ENCODE data around the gene NRIP1.
A peak's percentile ranks its signal among the peaks of the same experiment; 100 is the strongest.

NRIP1 gene

DNA sequence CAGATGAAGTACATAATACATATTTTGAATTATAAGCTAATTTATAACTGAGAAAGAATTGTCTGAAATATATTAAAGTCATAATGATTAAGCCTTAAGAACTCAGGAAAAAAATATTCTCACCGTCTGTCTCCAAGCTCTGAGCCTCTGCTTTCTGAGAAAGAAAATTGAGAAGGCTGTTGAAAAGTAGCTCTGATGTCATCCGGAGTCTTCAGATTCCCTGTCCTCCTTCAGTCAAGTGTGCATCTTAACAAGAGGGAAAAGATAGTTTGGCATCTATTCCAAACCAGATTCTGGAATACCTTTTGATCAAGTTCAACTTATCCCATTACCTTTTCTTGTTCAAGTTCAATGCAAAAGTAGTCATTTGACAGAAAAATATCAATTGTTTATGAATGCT lies 50.6 kb downstream of the NRIP1 start:
- Histone ChIP-seq H3K27ac (no peak overlapping the region), H3K4me3 (no peak overlapping the region)

- H3K27ac ChIP-seq = no peak overlapping the region
- no peak overlapping the region for H3K4me3 ChIP-seq
Observed at GRCh38 chr21:15011967-15012366, 52.8 kb downstream of the NRIP1 start.

DNA sequence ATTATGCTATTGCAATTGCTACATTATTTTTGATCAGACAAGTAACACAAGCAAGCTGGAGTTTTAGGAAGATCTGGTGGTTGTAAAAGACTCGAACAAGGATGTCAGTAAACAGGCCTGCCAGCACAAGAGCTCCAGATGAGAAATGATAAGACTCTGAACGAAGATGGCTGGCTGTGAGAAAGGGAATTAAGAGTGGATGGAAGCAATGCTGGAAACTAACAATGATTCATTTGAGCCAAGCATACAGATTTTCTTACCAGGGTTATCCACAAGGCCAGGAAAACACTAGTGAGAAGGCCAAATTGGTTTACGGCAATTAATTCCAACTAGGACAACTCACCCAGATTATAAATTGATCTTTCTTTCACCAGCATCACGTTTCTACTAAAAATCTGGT lies 54.2 kb downstream of the NRIP1 start:
- no peak overlapping the region for H3K27ac ChIP-seq

DNA sequence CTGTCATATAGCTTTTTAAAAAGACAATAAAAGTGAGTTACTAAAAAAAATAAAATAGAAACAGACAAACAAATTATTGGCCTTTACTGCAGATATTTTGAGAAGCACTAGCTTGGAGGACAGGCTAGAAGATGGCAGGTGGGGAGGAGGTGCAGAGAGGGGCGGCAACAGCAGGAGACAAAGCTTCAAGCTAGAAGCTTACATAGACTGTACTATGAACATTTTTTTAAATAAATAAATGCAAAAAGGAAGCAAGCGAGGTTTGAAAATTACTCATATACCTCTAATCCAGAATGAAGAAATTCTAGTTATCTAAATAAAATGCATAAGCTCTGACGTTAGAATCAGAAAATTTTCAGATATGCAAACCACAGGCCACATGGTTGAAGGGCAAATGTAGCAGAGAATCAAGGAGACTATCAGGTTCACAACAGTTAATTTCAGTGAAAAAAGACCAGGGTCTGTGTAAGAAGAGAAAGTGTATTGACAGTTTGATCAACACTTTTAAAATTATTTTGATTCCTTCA lies 54.9 kb downstream of the NRIP1 start:
- H3K4me3 ChIP-seq = no peak overlapping the region

More for the DNA sequence above, 54.2 kb downstream of the NRIP1 start:
- no peak overlapping the region for H3K4me3 ChIP-seq

DNA sequence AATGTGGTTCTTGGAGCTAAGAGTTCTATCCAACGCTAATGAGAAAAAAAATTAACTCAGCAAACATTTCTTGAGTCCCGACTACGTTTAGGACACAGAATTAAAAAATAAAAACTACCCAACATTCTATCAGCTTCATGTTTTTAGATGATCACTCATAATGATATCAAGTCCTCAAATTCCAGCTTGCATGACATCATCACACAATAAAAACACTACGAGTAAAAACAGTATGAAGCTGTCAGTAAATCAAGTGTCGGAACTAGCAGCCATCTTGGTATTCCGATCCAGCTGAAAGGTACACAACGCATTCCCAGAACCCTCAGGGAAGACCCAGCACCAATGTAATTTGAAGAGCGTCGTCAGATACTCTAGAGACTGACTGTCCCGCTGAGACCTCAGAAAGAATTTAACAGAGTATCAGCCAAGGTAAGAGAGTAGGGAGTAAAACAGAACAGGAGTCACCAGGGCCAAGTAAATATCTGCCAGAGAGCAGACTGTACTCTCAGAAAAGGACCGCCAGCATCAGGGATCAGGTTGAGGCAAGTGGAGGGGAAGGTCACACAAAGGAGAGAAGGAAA lies 57.0 kb downstream of the NRIP1 start:
- Histone ChIP-seq H3K4me3 (no peak overlapping the region), H3K27ac (no peak overlapping the region)

More for the DNA sequence above, 54.9 kb downstream of the NRIP1 start:
- no peak overlapping the region for H3K27ac ChIP-seq

GRCh38 chr21:15006594-15007230 lies 58.1 kb downstream of the NRIP1 start:
- Histone ChIP-seq H3K27ac (no peak overlapping the region), H3K4me3 (no peak overlapping the region)

- Histone ChIP-seq H3K4me3 (no peak overlapping the region), H3K27ac (peak overlapping the region in 1 of 21 experiments; percentile 18)
Observed at GRCh38 chr21:15005391-15005790, 59.4 kb downstream of the NRIP1 start.

GRCh38 chr21:15004721-15005370 lies 60.0 kb downstream of the NRIP1 start:
- Histone ChIP-seq H3K27ac (peak overlapping the region in 1 of 21 experiments; percentile 18), H3K4me3 (no peak overlapping the region)

DNA sequence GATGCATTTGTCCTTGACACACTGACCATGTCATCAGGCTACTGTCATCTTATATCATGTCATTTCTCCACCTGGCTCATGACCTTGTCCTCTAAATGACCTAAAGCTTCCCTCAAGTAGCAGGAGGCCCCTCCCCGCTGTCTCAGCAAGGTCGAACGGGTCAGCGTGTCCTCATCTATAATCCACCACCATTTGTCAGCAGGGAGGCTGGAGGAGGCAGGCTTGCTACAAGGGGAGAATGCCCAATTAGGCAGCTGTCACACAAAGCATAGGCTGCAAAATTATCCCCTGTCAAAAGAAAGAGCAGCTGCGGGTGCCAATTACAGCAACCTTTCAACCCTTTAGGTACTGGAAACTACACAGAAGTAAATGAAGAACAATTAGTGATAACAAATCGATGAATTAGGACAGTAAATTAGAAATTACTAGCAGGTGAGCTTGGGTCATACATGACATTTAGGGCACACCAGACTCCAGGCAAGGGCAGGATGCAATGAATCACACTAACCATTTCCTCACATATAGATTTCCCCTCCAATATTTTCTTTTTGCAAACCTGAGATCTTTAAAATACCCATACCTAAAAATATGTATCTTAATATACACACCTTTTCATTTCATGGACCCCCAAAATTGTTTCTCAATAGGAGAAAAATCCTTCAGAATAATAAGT lies 61.2 kb downstream of the NRIP1 start:
- Histone ChIP-seq H3K4me3 (no peak overlapping the region), H3K27ac (no peak overlapping the region)

GRCh38 chr21:15001857-15002606 lies 62.8 kb downstream of the NRIP1 start:
- Histone ChIP-seq H3K27ac (no peak overlapping the region), H3K4me3 (no peak overlapping the region)

DNA sequence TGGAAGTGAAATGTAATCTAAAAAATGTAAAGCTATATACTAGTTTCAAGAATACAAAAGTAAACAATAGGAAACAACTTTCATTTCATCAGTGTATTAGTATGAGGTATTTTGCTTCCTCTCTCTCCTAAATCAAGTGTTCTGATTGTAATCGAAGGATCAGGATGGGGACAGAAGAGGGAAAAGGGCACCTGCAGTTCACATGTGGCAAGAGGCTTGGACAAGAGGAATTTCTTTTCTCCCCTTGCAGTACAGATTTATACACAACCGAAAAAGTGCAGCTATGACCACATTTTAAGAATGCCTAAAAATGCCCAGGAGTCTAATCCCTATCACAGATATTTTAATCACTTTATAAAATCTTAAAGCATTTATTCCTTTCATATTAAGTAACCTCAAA lies 63.7 kb downstream of the NRIP1 start:
- no peak overlapping the region for H3K27ac ChIP-seq
- H3K4me3 ChIP-seq = no peak overlapping the region

DNA sequence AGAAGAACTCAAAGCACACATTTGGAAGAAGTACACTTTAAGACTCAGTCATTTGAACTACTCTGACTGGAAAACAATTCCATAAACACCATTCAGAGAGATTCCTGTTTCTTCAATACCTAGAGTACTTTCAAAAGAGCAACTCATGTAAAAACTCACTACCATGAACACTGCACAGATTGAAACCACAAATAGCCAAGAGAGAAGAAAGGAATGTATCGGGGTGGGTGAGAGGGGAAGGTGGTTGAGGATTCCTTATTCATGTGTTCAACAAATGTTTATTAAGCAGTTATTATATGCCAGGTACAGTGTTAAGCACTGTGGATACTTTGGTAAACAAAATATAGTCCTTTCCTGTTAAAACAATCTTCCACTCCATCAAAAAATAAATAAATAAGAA lies 64.7 kb downstream of the NRIP1 start:
- Histone ChIP-seq H3K27ac (no peak overlapping the region), H3K4me3 (no peak overlapping the region)

- H3K4me3 ChIP-seq = no peak overlapping the region
Observed at GRCh38 chr21:14998784-14999183, 66.0 kb downstream of the NRIP1 start.

DNA sequence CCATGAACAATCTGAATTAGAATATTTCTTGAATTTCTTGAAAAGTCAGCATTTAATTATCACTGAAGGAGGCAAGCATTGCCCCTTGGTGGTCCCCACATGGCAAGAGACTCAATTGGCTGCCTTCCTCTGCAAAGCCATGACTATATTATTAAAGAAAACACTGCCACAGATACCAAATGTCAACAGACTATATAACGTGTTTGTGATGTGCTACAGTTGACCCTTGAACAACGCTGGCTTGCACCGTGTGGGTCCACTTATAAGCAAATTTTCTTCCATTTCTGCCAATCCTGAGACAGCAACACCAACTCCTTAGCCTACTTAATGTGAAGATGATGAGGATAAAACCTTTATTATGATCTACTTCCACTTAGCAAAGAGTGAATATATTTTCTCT lies 66.5 kb downstream of the NRIP1 start:
- no peak overlapping the region for H3K4me3 ChIP-seq

More at GRCh38 chr21:14998784-14999183, 66.0 kb downstream of the NRIP1 start:
- no peak overlapping the region for H3K27ac ChIP-seq

GRCh38 chr21:14995695-14996490 lies 68.9 kb downstream of the NRIP1 start:
- Histone ChIP-seq H3K27ac (no peak overlapping the region), H3K4me3 (no peak overlapping the region)

More for the DNA sequence above, 66.5 kb downstream of the NRIP1 start:
- H3K27ac ChIP-seq = no peak overlapping the region

- H3K4me3 ChIP-seq = no peak overlapping the region
- no peak overlapping the region for H3K27ac ChIP-seq
Observed at GRCh38 chr21:14995226-14995625, 69.6 kb downstream of the NRIP1 start.

DNA sequence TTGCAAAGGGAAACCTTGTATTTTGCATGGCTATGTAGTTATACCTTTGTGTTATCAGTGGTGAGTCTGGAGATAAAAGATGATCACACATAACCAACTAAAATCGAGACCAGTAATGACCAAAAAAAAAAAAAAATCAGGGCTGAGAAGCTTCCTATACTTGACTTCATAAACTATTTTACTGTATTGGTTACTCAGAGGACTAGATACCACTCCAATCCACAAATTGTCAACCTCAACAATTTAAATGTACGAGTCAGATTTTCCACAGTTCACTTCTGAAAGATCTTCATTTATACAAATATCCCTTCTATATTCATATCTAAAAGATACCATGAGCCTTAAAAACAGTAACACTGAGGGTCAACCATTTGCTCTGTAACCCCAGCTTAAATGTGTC lies 71.7 kb downstream of the NRIP1 start:
- Histone ChIP-seq H3K27ac (no peak overlapping the region), H3K4me3 (no peak overlapping the region)

GRCh38 chr21:14991957-14992356 lies 72.8 kb downstream of the NRIP1 start:
- Histone ChIP-seq H3K4me3 (no peak overlapping the region), H3K27ac (no peak overlapping the region)

DNA sequence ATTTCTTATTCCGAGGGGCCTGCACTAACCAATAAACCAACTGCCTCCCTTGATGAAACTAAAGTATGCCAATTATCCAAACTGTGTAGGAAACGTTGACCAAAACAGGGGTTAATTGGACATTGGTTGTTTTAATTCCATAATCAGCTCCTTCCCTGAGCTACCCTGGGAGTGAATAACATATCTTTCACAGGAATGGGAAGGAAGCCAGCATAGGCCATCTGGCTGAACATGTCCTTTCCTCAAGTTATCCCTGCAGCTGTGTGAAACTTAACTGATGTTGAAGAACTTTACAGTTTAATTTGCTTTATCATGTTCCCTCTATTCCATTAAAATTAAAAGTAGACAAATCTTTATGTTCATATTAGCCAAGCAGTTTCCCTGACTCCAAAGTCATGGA lies 75.4 kb downstream of the NRIP1 start:
- H3K27ac ChIP-seq = no peak overlapping the region
- no peak overlapping the region for H3K4me3 ChIP-seq
